HG02852 (cell line): ENCODE measurements around the gene ZCCHC18.
"Not testable (repeated sequence)": the region's sequence is repeated elsewhere in the genome, so short reads cannot be mapped to it uniquely, and the experiment has no call there.

Source experiments
- ATAC-seq: cut with Tn5 transposase; IDR thresholded peaks from one replicate; pipeline ENCODE4 v1.9.1; 2021; ENCODE audit warnings: mild to moderate bottlenecking, moderate library complexity; ENCODE audit not compliant: unreplicated experiment

The ZCCHC18 gene

GRCh38 chrX:104112326-104112951, at the start of gene ZCCHC18:
Gene ZCCHC18 (plus strand): TSS chrX:104112523. CDS start chrX:104114112, 1,589 bp downstream.
- ATAC-seq: peak; percentile 75

- ATAC-seq: not testable (repeated sequence)
These were observed 49.7 kb upstream of the ZCCHC18 start for GRCh38 chrX:104062636-104063035.

- ATAC-seq: peak; percentile 99
These were observed 36.4 kb upstream of the ZCCHC18 start, which contains the start of gene TMSB15C for GRCh38 chrX:104075778-104076445. Gene TMSB15C (minus strand): TSS chrX:104076236.

GRCh38 chrX:104077854-104078253, 34.5 kb upstream of the ZCCHC18 start:
- not testable (repeated sequence) for ATAC-seq

- ATAC-seq: no peak
These were observed 28.3 kb upstream of the ZCCHC18 start for GRCh38 chrX:104084063-104084462.

GRCh38 chrX:104084534-104085277, 27.6 kb upstream of the ZCCHC18 start:
- ATAC-seq: no peak

GRCh38 chrX:104085477-104085876, 26.8 kb upstream of the ZCCHC18 start:
- no peak for ATAC-seq

- ATAC-seq: no peak
These were observed 26.4 kb upstream of the ZCCHC18 start for GRCh38 chrX:104085919-104086318.

- ATAC-seq: peak; percentile 79
These were observed 14.0 kb upstream of the ZCCHC18 start for GRCh38 chrX:104098151-104098808.

GRCh38 chrX:104098919-104099318, 13.4 kb upstream of the ZCCHC18 start:
- ATAC-seq: no peak

- ATAC-seq: no peak
These were observed 7.6 kb upstream of the ZCCHC18 start for GRCh38 chrX:104104676-104105075.

GRCh38 chrX:104105330-104106262, 6.7 kb upstream of the ZCCHC18 start:
- ATAC-seq: no peak

- ATAC-seq: no peak
These were observed 3.4 kb upstream of the ZCCHC18 start for GRCh38 chrX:104108955-104109354.

GRCh38 chrX:104110491-104111240, 1.7 kb upstream of the ZCCHC18 start:
- not testable (repeated sequence) for ATAC-seq

GRCh38 chrX:104113222-104113965, 1.1 kb downstream of the ZCCHC18 start:
- peak; percentile 46 for ATAC-seq

GRCh38 chrX:104117759-104118158, 5.4 kb downstream of the ZCCHC18 start:
- no peak for ATAC-seq

- ATAC-seq: no peak
These were observed 6.4 kb downstream of the ZCCHC18 start for GRCh38 chrX:104118765-104119164.

GRCh38 chrX:104122829-104123228, 10.5 kb downstream of the ZCCHC18 start:
- ATAC-seq: no peak

GRCh38 chrX:104126856-104127255, 14.5 kb downstream of the ZCCHC18 start:
- no peak for ATAC-seq
